Neural cell (in vitro differentiated cells): ENCODE measurements around the gene FAM47C. TPM values are rescaled to one million over a fixed set of nuclear protein-coding genes. Genes with fewer than 3 reads are reported as not detected.
"Not testable (repeated sequence)": the region's sequence is repeated elsewhere in the genome, so short reads cannot be mapped to it uniquely, and the experiment has no call there.

Experiments used
- H2AFZ ChIP-seq: fragments of 200-600, 300-800 bp; sonication (generic), shearing (Covaris generic); 2 replicates; pipeline ENCODE4 v1.6.0; 2014; ENCODE audit warnings: low read depth, mild to moderate bottlenecking, antibody characterized with exemption, low read length, moderate library complexity
- H3F3A ChIP-seq: fragments of 200-600 bp; shearing (Covaris generic); 2 replicates; pipeline ENCODE4 v1.6.1; 2016; ENCODE audit warnings: mild to moderate bottlenecking, moderate library complexity, mixed read lengths, antibody characterized with exemption, low read length; ENCODE audit not compliant: insufficient read depth, poor library complexity, severe bottlenecking
- H3K27ac ChIP-seq: fragments of 200-600, 300-800 bp; sonication (generic), shearing (Covaris generic); 2 replicates; pipeline ENCODE4 v1.5.1; 2014; ENCODE audit warnings: mild to moderate bottlenecking, low read length, moderate library complexity
- H3K27me3 ChIP-seq: fragments of 300-800, 200-600 bp; sonication (generic), shearing (Covaris generic); 2 replicates; pipeline ENCODE4 v1.6.0; 2014; ENCODE audit warnings: mild to moderate bottlenecking, low read depth, low read length, moderate library complexity; ENCODE audit not compliant: insufficient read depth
- H3K36me3 ChIP-seq: fragments of 300-800, 200-600 bp; sonication (generic), shearing (Covaris generic); 2 replicates; pipeline ENCODE4 v1.5.1; 2014; ENCODE audit warnings: mild to moderate bottlenecking, antibody characterized with exemption, low read length, moderate library complexity; ENCODE audit not compliant: insufficient read depth
- H3K4me2 ChIP-seq: fragments of 300-800, 200-600 bp; sonication (generic), shearing (Covaris generic); 2 replicates; pipeline ENCODE4 v1.6.0; 2014; ENCODE audit warnings: mild to moderate bottlenecking, low read length
- H3K4me3 ChIP-seq: fragments of 300-800, 200-600 bp; sonication (generic), shearing (Covaris generic); 2 replicates; pipeline ENCODE4 v1.5.1; 2014; ENCODE audit warnings: mild to moderate bottlenecking, low read length, moderate library complexity
- H3K79me2 ChIP-seq: fragments of 200-600 bp; shearing (Covaris generic); replicated peaks from 2 replicates; pipeline ENCODE4 v1.6.0; 2014; ENCODE audit warnings: mild to moderate bottlenecking, low read length, moderate library complexity; ENCODE audit not compliant: insufficient read depth
- H3K9ac ChIP-seq: fragments of 300-800, 200-600 bp; sonication (generic), shearing (Covaris generic); 2 replicates; pipeline ENCODE4 v1.6.1; 2016; ENCODE audit warnings: mild to moderate bottlenecking, low read length, mixed read lengths
- H3K9me2 ChIP-seq: fragments of 200-600 bp; shearing (Covaris generic); 2 replicates; pipeline ENCODE4 v1.6.1; 2016; ENCODE audit warnings: mild to moderate bottlenecking, low read length, mixed read lengths; ENCODE audit not compliant: insufficient read depth
- H3K9me3 ChIP-seq: fragments of 200-600, 300-800 bp; sonication (generic), shearing (Covaris generic); 2 replicates; pipeline ENCODE4 v1.6.1; 2016; ENCODE audit warnings: mild to moderate bottlenecking, mixed run types, low read length, moderate library complexity, mixed read lengths
- H4K20me1 ChIP-seq: fragments of 200-600 bp; shearing (Covaris generic); 2 replicates; pipeline ENCODE4 v1.6.1; 2016; ENCODE audit warnings: mild to moderate bottlenecking, mixed run types; ENCODE audit not compliant: insufficient read depth
- CTCF ChIP-seq: fragments of 450-650 bp; IDR thresholded peaks from 2 replicates; pipeline ENCODE4 v1.5.1; 2014; ENCODE audit warnings: antibody characterized with exemption, mild to moderate bottlenecking, moderate library complexity; ENCODE audit not compliant: poor library complexity, severe bottlenecking
- EP300 ChIP-seq: fragments of 450-650 bp; conservative IDR thresholded peaks from 2 replicates; pipeline ENCODE4 v1.6.1; 2014; ENCODE audit warnings: antibody characterized with exemption, mild to moderate bottlenecking, moderate library complexity; ENCODE audit not compliant: poor library complexity, severe bottlenecking
- EZH2 ChIP-seq: fragments of 200-600, 300-800 bp; shearing (Covaris generic), sonication (generic); IDR thresholded peaks from 2 replicates; pipeline ENCODE4 v1.6.1; 2014; ENCODE audit warnings: antibody characterized with exemption, low read length, borderline replicate concordance, mild to moderate bottlenecking; ENCODE audit not compliant: insufficient read depth, poor library complexity, severe bottlenecking
- MXI1 ChIP-seq: fragments of 450-650 bp; conservative IDR thresholded peaks from 2 replicates; pipeline ENCODE4 v1.6.1; 2014; ENCODE audit warnings: antibody characterized with exemption, mild to moderate bottlenecking; ENCODE audit not compliant: poor library complexity, severe bottlenecking
- POLR2AphosphoS5 ChIP-seq: IDR thresholded peaks from 2 replicates; pipeline ENCODE4 v1.6.1; 2012
- RAD21 ChIP-seq: fragments of 450-650 bp; conservative IDR thresholded peaks from 2 replicates; pipeline ENCODE4 v1.6.1; 2014; ENCODE audit warnings: antibody characterized with exemption, mild to moderate bottlenecking, moderate library complexity
- REST ChIP-seq: IDR thresholded peaks from 2 replicates; pipeline ENCODE4 v1.6.1; 2012; ENCODE audit warnings: borderline replicate concordance
- SMC3 ChIP-seq: fragments of 450-650 bp; conservative IDR thresholded peaks from 2 replicates; pipeline ENCODE4 v1.6.1; 2014; ENCODE audit warnings: antibody characterized with exemption, mild to moderate bottlenecking, moderate library complexity; ENCODE audit not compliant: poor library complexity
- TAF1 ChIP-seq: IDR thresholded peaks from 2 replicates; pipeline ENCODE4 v1.6.1; 2012; ENCODE audit warnings: low read depth
- polyA plus RNA-seq: library from polyadenylated mRNA; depleted of rRNA; stranded (reverse); fragments of >200 nt; gene quantifications from 2 replicates; pipeline ENCODE4 v1.2.3, GENCODE V29; 2014

Gene FAM47C
- polyA plus RNA-seq, 1 donor from 2014 or later: not detected

GRCh38 chrX:36985416-36986209, 22.6 kb upstream of the FAM47C start:
- not testable (repeated sequence) for H3F3A ChIP-seq, H4K20me1 ChIP-seq, H3K9me2 ChIP-seq, H3K4me2 ChIP-seq, H3K79me2 ChIP-seq, H3K9me3 ChIP-seq, H3K27ac ChIP-seq, H3K36me3 ChIP-seq, H3K9ac ChIP-seq, H2AFZ ChIP-seq
- peaks cover 12% of the 10 kb centered on the region for H3K27me3 ChIP-seq
- peak overlapping the region; percentile 60 for H3K4me3 ChIP-seq

- H3K9me2 ChIP-seq: no peaks in the 10 kb centered on the region
- H3K9ac ChIP-seq: no peak overlapping the region
- H3K36me3 ChIP-seq: no peaks in the 10 kb centered on the region
- TF ChIP-seq RAD21 (no peak), MXI1 (no peak), TAF1 (no peak), POLR2AphosphoS5 (no peak), EZH2 (no peak)
- no peak overlapping the region for H3K4me2 ChIP-seq
- peaks cover 12% of the 10 kb centered on the region for H3K27me3 ChIP-seq
- no peak overlapping the region for H2AFZ ChIP-seq
- H3F3A ChIP-seq: no peaks in the 10 kb centered on the region
- peak overlapping the region; percentile 60 for H3K4me3 ChIP-seq
- H3K9me3 ChIP-seq: no peaks in the 10 kb centered on the region
- H4K20me1 ChIP-seq: no peaks in the 10 kb centered on the region
- no peaks in the 10 kb centered on the region for H3K79me2 ChIP-seq
- H3K27ac ChIP-seq: no peak overlapping the region
Measured at GRCh38 chrX:36986231-36986630, 21.9 kb upstream of the FAM47C start.

- not testable (repeated sequence) for H2AFZ ChIP-seq, H3K9me3 ChIP-seq, H3F3A ChIP-seq, H3K9me2 ChIP-seq, H3K79me2 ChIP-seq, H3K9ac ChIP-seq, H4K20me1 ChIP-seq, H3K4me3 ChIP-seq, H3K36me3 ChIP-seq, H3K27ac ChIP-seq, H3K4me2 ChIP-seq
- peaks cover 12% of the 10 kb centered on the region for H3K27me3 ChIP-seq
Measured at GRCh38 chrX:36987212-36987611, 21.0 kb upstream of the FAM47C start.

- Histone ChIP-seq H3K4me2 (no peak overlapping the region), H3K9me3 (no peaks in the 10 kb centered on the region), H3K79me2 (no peaks in the 10 kb centered on the region), H3K9me2 (no peaks in the 10 kb centered on the region), H3K9ac (no peak overlapping the region), H3K27me3 (no peaks in the 10 kb centered on the region), H3K36me3 (no peaks in the 10 kb centered on the region), H3K4me3 (no peak overlapping the region), H3F3A (no peaks in the 10 kb centered on the region), H2AFZ (no peak overlapping the region), H4K20me1 (no peaks in the 10 kb centered on the region), H3K27ac (no peak overlapping the region)
- TF ChIP-seq RAD21 (no peak), EZH2 (no peak), REST (no peak), EP300 (no peak), CTCF (no peak), MXI1 (no peak), POLR2AphosphoS5 (no peak), TAF1 (no peak), SMC3 (no peak)
Measured at GRCh38 chrX:37000140-37000539, 8.0 kb upstream of the FAM47C start.
